GM19240 (cell line): ENCODE results near the gene PRR29.
"Not testable (repeated sequence)": the region's sequence is repeated elsewhere in the genome, so short reads cannot be mapped to it uniquely, and the experiment has no call there.

ENCODE experiments used
- DNase-seq: peaks from one replicate; pipeline ENCODE4 v3.0.0; 2011; ENCODE audit warnings: low spot score; ENCODE audit not compliant: insufficient read length

Gene PRR29

GRCh38 chr17:63974594-63975192, 23.5 kb upstream of the PRR29 start:
- no peak for DNase-seq

GRCh38 chr17:63975541-63976092, 22.5 kb upstream of the PRR29 start:
- DNase-seq, result no peak

GRCh38 chr17:63976702-63977101, 21.4 kb upstream of the PRR29 start:
- no peak for DNase-seq

GRCh38 chr17:63978272-63979200, 19.6 kb upstream of the PRR29 start:
- DNase-seq, result no peak

- DNase-seq, result not testable (repeated sequence)
Measured at GRCh38 chr17:63982641-63983040, 15.5 kb upstream of the PRR29 start.

GRCh38 chr17:63983320-63983719, 14.8 kb upstream of the PRR29 start:
- no peak for DNase-seq

GRCh38 chr17:63984236-63984635, 13.9 kb upstream of the PRR29 start:
- DNase-seq, result no peak

- DNase-seq, result no peak
Measured at GRCh38 chr17:63984651-63985386, 13.3 kb upstream of the PRR29 start.

- no peak for DNase-seq
Measured at GRCh38 chr17:63985387-63986140, 12.6 kb upstream of the PRR29 start.

GRCh38 chr17:63986821-63987220, 11.3 kb upstream of the PRR29 start:
- DNase-seq, result no peak

GRCh38 chr17:63987221-63988126, 10.7 kb upstream of the PRR29 start:
- no peak for DNase-seq

- DNase-seq, result no peak
Measured at GRCh38 chr17:63988127-63988478, 10.0 kb upstream of the PRR29 start.

- DNase-seq, result no peak
Measured at GRCh38 chr17:63988741-63989621, 9.2 kb upstream of the PRR29 start.

- DNase-seq, result no peak
Measured at GRCh38 chr17:63989622-63990345, 8.4 kb upstream of the PRR29 start.

GRCh38 chr17:63991611-63992010, 6.5 kb upstream of the PRR29 start:
- no peak for DNase-seq

GRCh38 chr17:63993368-63993985, 4.7 kb upstream of the PRR29 start:
- no peak for DNase-seq

- DNase-seq, result no peak
Measured at GRCh38 chr17:63995626-63996025, 2.5 kb upstream of the PRR29 start.
